Progenitor cell of endocrine pancreas (in vitro differentiated cells): ENCODE results near the gene PCGF3. TPM values are rescaled to one million over a fixed set of nuclear protein-coding genes. Genes with fewer than 3 reads are reported as not detected.

ENCODE experiments used
- DNase-seq: peaks from one replicate; pipeline ENCODE4 v3.0.0; 2021; ENCODE audit warnings: low spot score; ENCODE audit not compliant: unreplicated experiment
- H3K27ac Mint-ChIP-seq: 2 replicates; pipeline ENCODE4 v1.8.0; 2021; ENCODE audit warnings: mild to moderate bottlenecking, moderate library complexity, mixed read lengths
- H3K27me3 Mint-ChIP-seq: 2 replicates; pipeline ENCODE4 v1.8.0; 2021; ENCODE audit warnings: mixed read lengths
- H3K36me3 Mint-ChIP-seq: 2 replicates; pipeline ENCODE4 v1.8.0; 2022; ENCODE audit warnings: mixed read lengths; ENCODE audit not compliant: insufficient read depth
- H3K4me1 Mint-ChIP-seq: 2 replicates; pipeline ENCODE4 v1.8.0; 2021; ENCODE audit warnings: low read depth, mixed read lengths
- H3K4me3 Mint-ChIP-seq: 2 replicates; pipeline ENCODE4 v1.8.0; 2021; ENCODE audit warnings: low read depth, mild to moderate bottlenecking, moderate library complexity, mixed read lengths
- H3K9me3 Mint-ChIP-seq: 2 replicates; pipeline ENCODE4 v1.8.0; 2021; ENCODE audit warnings: low read depth, mixed read lengths
- CTCF ChIP-seq: fragments of 200-600 bp; sonication (generic); IDR thresholded peaks from one replicate; pipeline ENCODE4 v1.5.0; 2021; ENCODE audit warnings: antibody characterized with exemption, mild to moderate bottlenecking; ENCODE audit not compliant: unreplicated experiment
- total RNA-seq: library from RNA; stranded (reverse); gene quantifications from 2 replicates; pipeline ENCODE4 v1.2.1, GENCODE V29; 2021

PCGF3 gene
- total RNA-seq, 1 donor from 2014 or later, result 79.8 TPM

GRCh38 chr4:718460-718859 lies 12.8 kb downstream of the PCGF3 start:
- no peak for DNase-seq
- Mint-ChIP-seq H3K9me3 (no peaks in the 10 kb centered on the region), H3K27ac (no peak overlapping the region), H3K4me3 (no peak overlapping the region), H3K4me1 (peaks cover 6% of the 10 kb centered on the region), H3K27me3 (no peaks in the 10 kb centered on the region), H3K36me3 (peaks cover 21% of the 10 kb centered on the region)
- TF ChIP-seq CTCF, result no peak

- TF ChIP-seq CTCF, result no peak
- Mint-ChIP-seq H3K27me3 (no peaks in the 10 kb centered on the region), H3K4me1 (peaks cover 6% of the 10 kb centered on the region), H3K4me3 (no peak overlapping the region), H3K36me3 (peaks cover 26% of the 10 kb centered on the region), H3K27ac (no peak overlapping the region), H3K9me3 (no peaks in the 10 kb centered on the region)
- no peak for DNase-seq
Measured at GRCh38 chr4:720111-720860, 14.7 kb downstream of the PCGF3 start.

- Mint-ChIP-seq H3K36me3 (peaks cover 26% of the 10 kb centered on the region), H3K9me3 (no peaks in the 10 kb centered on the region), H3K4me1 (peaks cover 8% of the 10 kb centered on the region), H3K4me3 (no peak overlapping the region), H3K27ac (peak overlapping the region; percentile 73), H3K27me3 (no peaks in the 10 kb centered on the region)
- no peak for TF ChIP-seq CTCF
- DNase-seq, result no peak
Measured at GRCh38 chr4:721261-722168, 15.9 kb downstream of the PCGF3 start.

DNA sequence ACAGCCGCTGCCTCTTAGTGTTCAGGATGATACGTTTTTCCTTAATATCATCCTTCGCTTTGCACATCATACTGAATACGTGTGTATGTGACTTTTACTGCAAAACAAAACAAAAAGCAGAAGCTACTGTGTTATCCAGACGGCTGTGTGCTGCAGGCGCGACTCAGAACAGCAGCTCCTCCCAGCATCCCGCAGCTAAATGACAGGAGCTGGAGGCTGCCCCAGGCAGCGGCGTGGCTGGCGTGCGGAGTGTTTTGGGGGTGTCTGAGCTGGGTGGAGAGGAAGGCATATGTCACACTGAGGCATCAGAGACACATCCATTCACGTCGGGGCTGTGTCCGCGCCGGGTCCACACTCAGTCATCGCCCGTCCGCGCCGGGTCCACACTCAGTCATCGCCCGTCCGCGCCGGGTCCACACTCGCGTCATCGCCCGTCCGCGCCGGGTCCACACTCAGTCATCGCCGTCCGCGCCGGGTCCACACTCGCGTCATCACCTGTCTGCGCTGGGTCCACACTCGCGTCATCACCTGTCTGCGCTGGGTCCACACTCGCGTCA lies 16.6 kb downstream of the PCGF3 start:
- TF ChIP-seq CTCF, result no peak
- no peak overlapping the region for H3K4me3 Mint-ChIP-seq
- peaks cover 28% of the 10 kb centered on the region for H3K36me3 Mint-ChIP-seq
- H3K27ac Mint-ChIP-seq, result peak overlapping the region; percentile 45
- H3K27me3 Mint-ChIP-seq, result no peaks in the 10 kb centered on the region
- DNase-seq, result no peak
- peaks cover 12% of the 10 kb centered on the region for H3K4me1 Mint-ChIP-seq
- no peaks in the 10 kb centered on the region for H3K9me3 Mint-ChIP-seq

GRCh38 chr4:722851-723360 lies 17.3 kb downstream of the PCGF3 start:
- Mint-ChIP-seq H3K27ac (no peak overlapping the region), H3K27me3 (no peaks in the 10 kb centered on the region), H3K4me1 (peaks cover 10% of the 10 kb centered on the region), H3K9me3 (no peaks in the 10 kb centered on the region), H3K4me3 (no peak overlapping the region), H3K36me3 (peaks cover 31% of the 10 kb centered on the region)
- TF ChIP-seq CTCF, result no peak
- no peak for DNase-seq
